Caco-2 (cell line): ENCODE results near the gene C2orf78. TPM values are rescaled to one million over a fixed set of nuclear protein-coding genes. Genes with fewer than 3 reads are reported as not detected.
A peak's percentile ranks its signal among the peaks of the same experiment; 100 is the strongest.

ENCODE experiments used
- BruUV-seq: library from RNA; stranded (reverse); fragments of 400-500 nt; replicated peaks from 2 replicates; lab custom pipeline; 2021; lab: Mats Ljungman, UMichigan
- CTCF ChIA-PET: fragments of 300-600 bp; sonication (Branson Sonifier 250); formaldehyde crosslinking; loops from one replicate; lab custom pipeline; 2022; ENCODE audit warnings: antibody characterized with exemption; lab: Charles Lee
- POLR2A ChIA-PET: fragments of 300-600 bp; sonication (Branson Sonifier 250); formaldehyde crosslinking; loops from one replicate; lab custom pipeline; 2022; ENCODE audit warnings: antibody characterized with exemption; lab: Charles Lee
- DNase-seq, 2 experiments: peaks; one replicate each; pipeline versions ENCODE4 v3.0.0 to v3.0.0-alpha.2; 2020 to 2022
- H3K27me3 ChIP-seq: replicated peaks from 2 replicates; pipeline ENCODE4 v1.6.0; 2011; ENCODE audit warnings: low read length; ENCODE audit not compliant: control insufficient read depth, insufficient read depth
- H3K36me3 ChIP-seq: 2 replicates; pipeline ENCODE4 v1.5.1; 2011; ENCODE audit warnings: low read length; ENCODE audit not compliant: control insufficient read depth, insufficient read depth
- H3K4me1 ChIP-seq: fragments of 250-450 bp; sonication (Bioruptor Pico); 2 replicates; pipeline ENCODE4 v1.5.1; 2020; ENCODE audit warnings: mild to moderate bottlenecking
- H3K4me3 ChIP-seq: 2 replicates; pipeline ENCODE4 v1.5.1; 2011; ENCODE audit warnings: low read depth, mild to moderate bottlenecking, control low read depth, low read length
- H3K9me3 ChIP-seq: fragments of 250-450 bp; sonication (Bioruptor Pico); 2 replicates; pipeline ENCODE4 v1.5.1; 2020; ENCODE audit warnings: mild to moderate bottlenecking, moderate library complexity
- H3K27ac Mint-ChIP-seq: one replicate; pipeline ENCODE4 v1.8.0; 2022; ENCODE audit warnings: mixed read lengths; ENCODE audit not compliant: unreplicated experiment
- H3K27me3 Mint-ChIP-seq: one replicate; pipeline ENCODE4 v1.8.0; 2022; ENCODE audit warnings: mixed read lengths; ENCODE audit not compliant: insufficient read depth, unreplicated experiment
- H3K36me3 Mint-ChIP-seq: one replicate; pipeline ENCODE4 v1.8.0; 2022; ENCODE audit warnings: mild to moderate bottlenecking, mixed read lengths; ENCODE audit not compliant: insufficient read depth, unreplicated experiment
- H3K4me1 Mint-ChIP-seq: one replicate; pipeline ENCODE4 v1.8.0; 2022; ENCODE audit warnings: low read depth, mixed read lengths; ENCODE audit not compliant: unreplicated experiment
- H3K4me3 Mint-ChIP-seq: one replicate; pipeline ENCODE4 v1.8.0; 2022; ENCODE audit warnings: mild to moderate bottlenecking, moderate library complexity, mixed read lengths; ENCODE audit not compliant: unreplicated experiment
- H3K9me3 Mint-ChIP-seq: one replicate; pipeline ENCODE4 v1.8.0; 2022; ENCODE audit warnings: mixed read lengths; ENCODE audit not compliant: unreplicated experiment
- intact Hi-C: fragments of 100-400 bp; cut with micrococcal nuclease; formaldehyde crosslinking; loops from one replicate; pipeline ENCODE4 v1.10.0; 2022; ENCODE audit not compliant: unreplicated experiment
- total RNA-seq: library from RNA; stranded (reverse); gene quantifications from 2 replicates; pipeline ENCODE4 v1.2.3, GENCODE V29; 2022
- TF ChIP-seq, protein P1 (sequence below), 2 experiments: fragments of 200-600 bp in 1 of 2; IDR thresholded peaks; 1 replicate in 1 of 2; 2 replicates in 1 of 2; pipeline versions ENCODE4 v1.5.1 to v1.8.0; 2011 to 2022; ENCODE audit warnings: antibody characterized with exemption in 1 of 2, control low read depth in 1 of 2, inconsistent platforms in 1 of 2, low read depth in 1 of 2, low read length in 1 of 2, mild to moderate bottlenecking in 1 of 2, moderate library complexity in 1 of 2; ENCODE audit not compliant: insufficient read depth in 1 of 2, severe bottlenecking in 1 of 2, unreplicated experiment in 1 of 2

C2orf78 gene
- total RNA-seq, 1 experiment from 2014 or later, result not detected

DNA sequence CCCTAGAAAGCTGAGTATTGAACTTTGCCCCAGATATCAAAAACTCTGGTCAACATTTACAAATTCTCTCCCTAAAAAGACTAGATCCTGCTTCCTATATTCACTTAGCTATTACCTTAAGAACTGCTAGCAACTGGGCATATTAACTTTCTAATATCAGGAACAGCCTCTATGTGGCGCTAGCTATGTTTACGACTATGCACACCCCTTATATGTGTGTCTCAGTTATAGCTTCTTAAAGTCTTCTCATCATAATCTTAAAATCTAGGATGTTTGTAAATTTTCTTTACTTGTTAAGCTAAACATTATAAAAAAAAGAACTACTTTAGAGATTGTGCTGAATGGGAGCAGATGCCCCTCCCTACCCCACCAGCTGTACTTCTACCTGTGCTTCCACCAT lies 43.0 kb downstream of the C2orf78 start:
- Mint-ChIP-seq H3K4me1 (peaks cover 9% of the 10 kb centered on the region), H3K4me3 (no peak overlapping the region), H3K27ac (no peak overlapping the region), H3K36me3 (peaks cover 7% of the 10 kb centered on the region), H3K9me3 (no peaks in the 10 kb centered on the region), H3K27me3 (no peaks in the 10 kb centered on the region)
- no peak overlapping the region for H3K4me3 ChIP-seq
- intact Hi-C loops, result no loop called here
- H3K36me3 ChIP-seq, result 0 out of 2 replicates have a peak, but pooled peaks cover 2% of the 10 kb centered on the region
- ChIA-PET CTCF (interaction anchor here (0.8 to 1.2 kb wide), 4 partner anchors 65 to 324 kb away, joined by 3 to 6 read pairs (median 3); no protein-coding TSS in a partner anchor), POLR2A (interaction anchor here (0.6 kb wide), 1 partner anchor 294 kb away, joined by 4 read pairs; no protein-coding TSS in a partner anchor)
- BruUV-seq, result no TSS peak
- no peaks in the 10 kb centered on the region for H3K27me3 ChIP-seq
- H3K4me1 ChIP-seq, result peaks cover 3% of the 10 kb centered on the region; the same call in 1 of the 2 replicates
- DNase-seq, result no peak
- TF ChIP-seq, protein P1, sequence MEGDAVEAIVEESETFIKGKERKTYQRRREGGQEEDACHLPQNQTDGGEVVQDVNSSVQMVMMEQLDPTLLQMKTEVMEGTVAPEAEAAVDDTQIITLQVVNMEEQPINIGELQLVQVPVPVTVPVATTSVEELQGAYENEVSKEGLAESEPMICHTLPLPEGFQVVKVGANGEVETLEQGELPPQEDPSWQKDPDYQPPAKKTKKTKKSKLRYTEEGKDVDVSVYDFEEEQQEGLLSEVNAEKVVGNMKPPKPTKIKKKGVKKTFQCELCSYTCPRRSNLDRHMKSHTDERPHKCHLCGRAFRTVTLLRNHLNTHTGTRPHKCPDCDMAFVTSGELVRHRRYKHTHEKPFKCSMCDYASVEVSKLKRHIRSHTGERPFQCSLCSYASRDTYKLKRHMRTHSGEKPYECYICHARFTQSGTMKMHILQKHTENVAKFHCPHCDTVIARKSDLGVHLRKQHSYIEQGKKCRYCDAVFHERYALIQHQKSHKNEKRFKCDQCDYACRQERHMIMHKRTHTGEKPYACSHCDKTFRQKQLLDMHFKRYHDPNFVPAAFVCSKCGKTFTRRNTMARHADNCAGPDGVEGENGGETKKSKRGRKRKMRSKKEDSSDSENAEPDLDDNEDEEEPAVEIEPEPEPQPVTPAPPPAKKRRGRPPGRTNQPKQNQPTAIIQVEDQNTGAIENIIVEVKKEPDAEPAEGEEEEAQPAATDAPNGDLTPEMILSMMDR (IDR thresholded peaks at IDR 0.05; ENCODE audit: insufficient read depth in 1 of 2, low read depth in 1 of 2, low read length in 1 of 2, severe bottlenecking in 1 of 2, unreplicated experiment in 1 of 2), result no peak
- H3K9me3 ChIP-seq, result no peaks in the 10 kb centered on the region

DNA sequence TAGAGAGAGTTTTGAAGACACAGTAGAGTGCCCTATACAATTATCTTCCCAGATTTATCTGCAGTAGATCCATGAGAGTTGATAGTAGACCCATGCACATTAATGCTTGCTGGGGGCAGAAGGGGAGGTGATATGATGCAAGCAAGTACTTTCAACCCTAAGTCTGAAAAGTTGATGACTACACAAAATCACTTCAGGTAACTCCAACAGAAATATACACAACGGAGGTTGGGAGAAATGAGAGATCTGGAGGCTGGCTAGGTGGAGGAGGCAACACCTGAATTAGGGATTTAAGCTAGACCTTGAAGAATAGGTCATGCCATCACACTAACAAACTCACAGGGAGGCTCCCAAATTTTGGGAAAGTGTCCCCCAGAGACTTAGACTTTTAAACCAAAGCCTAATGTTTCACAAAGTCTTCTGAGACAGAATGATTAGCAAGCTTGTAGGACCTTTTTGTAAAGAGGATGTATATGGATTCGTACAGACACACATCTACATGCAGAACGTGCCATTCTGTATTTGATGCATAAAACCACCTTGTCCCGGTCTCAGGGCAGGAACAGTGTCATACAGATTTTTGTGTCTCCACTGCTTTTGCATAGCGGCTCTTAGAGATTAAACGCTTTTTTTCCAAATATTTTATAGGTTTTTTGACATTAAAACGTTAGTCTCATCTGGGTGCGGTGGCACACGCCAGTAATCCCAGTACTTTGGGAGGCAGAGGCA lies 43.8 kb downstream of the C2orf78 start:
- peak overlapping the region; percentile 84 for H3K4me3 Mint-ChIP-seq
- peaks cover 3% of the 10 kb centered on the region; the same call in 1 of the 2 replicates for H3K4me1 ChIP-seq
- TF ChIP-seq, protein P1 (IDR thresholded peaks at IDR 0.05; ENCODE audit: insufficient read depth in 1 of 2, low read depth in 1 of 2, low read length in 1 of 2, severe bottlenecking in 1 of 2, unreplicated experiment in 1 of 2), result no peak
- H3K27me3 ChIP-seq, result no peaks in the 10 kb centered on the region
- H3K27me3 Mint-ChIP-seq, result no peaks in the 10 kb centered on the region
- 0 out of 2 replicates have a peak, but pooled peaks cover 2% of the 10 kb centered on the region for H3K36me3 ChIP-seq
- no peak for DNase-seq
- intact Hi-C loops, result loop anchor here (1.0 kb wide), 1 partner anchor 155 kb away; no protein-coding TSS in a partner anchor
- H3K9me3 Mint-ChIP-seq, result no peaks in the 10 kb centered on the region
- POLR2A ChIA-PET, result interaction anchor here (0.7 to 1.9 kb wide), 16 partner anchors 12 to 630 kb away, joined by 3 to 23 read pairs (median 4); partner anchors contain the start of genes MOB1A, TPRKB and WBP1
- H3K27ac Mint-ChIP-seq, result no peak overlapping the region
- peaks cover 7% of the 10 kb centered on the region for H3K36me3 Mint-ChIP-seq
- CTCF ChIA-PET, result interaction anchor here (0.6 to 1.5 kb wide), 15 partner anchors 11 to 505 kb away, joined by 3 to 12 read pairs (median 3); partner anchors contain the start of genes BOLA3, MOB1A and TPRKB
- peaks cover 9% of the 10 kb centered on the region for H3K4me1 Mint-ChIP-seq
- no TSS peak for BruUV-seq
- H3K9me3 ChIP-seq, result no peaks in the 10 kb centered on the region
- H3K4me3 ChIP-seq, result peak overlapping the region; percentile 44

DNA sequence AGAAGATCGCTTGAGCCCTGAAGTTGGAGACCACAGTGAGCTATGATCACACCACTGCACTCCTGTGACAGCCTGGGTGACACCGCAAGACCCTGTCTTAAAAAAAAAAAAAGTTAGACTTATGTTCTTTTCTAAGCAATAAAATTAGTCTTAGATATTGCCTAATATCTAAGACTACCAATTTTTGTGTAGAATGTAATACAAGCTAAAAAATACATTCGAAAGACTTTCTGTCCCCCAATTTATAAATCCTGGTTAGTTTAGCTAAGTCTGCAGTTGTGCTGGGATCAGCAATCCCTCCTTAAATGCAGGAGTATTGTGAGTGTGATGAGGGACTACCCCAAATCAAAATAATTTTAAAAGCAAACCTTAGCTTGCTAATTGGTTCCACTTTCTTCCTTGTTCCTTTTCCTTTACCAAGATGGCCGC lies 44.4 kb downstream of the C2orf78 start:
- POLR2A ChIA-PET, result interaction anchor here (0.7 to 1.9 kb wide), 18 partner anchors 11 to 630 kb away, joined by 3 to 23 read pairs (median 4); partner anchors contain the start of genes MOB1A, TPRKB and WBP1
- intact Hi-C loops, result loop anchor here (1.0 kb wide), 1 partner anchor 155 kb away; no protein-coding TSS in a partner anchor
- BruUV-seq, result TSS peak; percentile 81

More for the DNA sequence above, 44.4 kb downstream of the C2orf78 start:
- Mint-ChIP-seq H3K27ac (peak overlapping the region; percentile 93), H3K9me3 (no peaks in the 10 kb centered on the region), H3K4me3 (peak overlapping the region; percentile 84), H3K4me1 (peaks cover 9% of the 10 kb centered on the region), H3K36me3 (peaks cover 7% of the 10 kb centered on the region), H3K27me3 (no peaks in the 10 kb centered on the region)
- DNase-seq, result no peak
- Histone ChIP-seq H3K27me3 (no peaks in the 10 kb centered on the region), H3K4me3 (peak overlapping the region; percentile 44), H3K9me3 (no peaks in the 10 kb centered on the region), H3K36me3 (0 out of 2 replicates have a peak, but pooled peaks cover 2% of the 10 kb centered on the region), H3K4me1 (peaks cover 3% of the 10 kb centered on the region; the same call in 1 of the 2 replicates)
- TF ChIP-seq, protein P1 (IDR thresholded peaks at IDR 0.05; ENCODE audit: insufficient read depth in 1 of 2, low read depth in 1 of 2, low read length in 1 of 2, severe bottlenecking in 1 of 2, unreplicated experiment in 1 of 2), result no peak
- CTCF ChIA-PET, result interaction anchor here (0.6 to 1.5 kb wide), 13 partner anchors 11 to 505 kb away, joined by 3 to 12 read pairs (median 4); partner anchors contain the start of genes BOLA3, MOB1A and TPRKB
